SK-N-SH (cell line): Measurements from ENCODE around the gene ETV6. TPM values are rescaled to one million over a fixed set of nuclear protein-coding genes. Genes with fewer than 3 reads are reported as not detected.

ENCODE experiments used
- CTCF ChIA-PET: fragments of 300-600, 350-600 bp; formaldehyde crosslinking; extraction: SDS; loops from one replicate; lab custom pipeline; 2021; lab: Yijun Ruan, JAX
- POLR2A ChIA-PET: fragments of 350-600 bp; sonication (Branson Sonifier 250); formaldehyde crosslinking; extraction: SDS; loops from one replicate; lab custom pipeline; 2020; ENCODE audit warnings: antibody characterized with exemption, inconsistent platforms; lab: Yijun Ruan, JAX
- DNase-seq: peaks from one replicate; pipeline ENCODE4 v3.0.0; 2012
- H2AFZ ChIP-seq: fragments of 200-600 bp; sonication (generic); 2 replicates; pipeline ENCODE4 v1.8.1; 2016; ENCODE audit warnings: antibody characterized with exemption, mild to moderate bottlenecking, low read depth
- H3F3A ChIP-seq: fragments of 200-600 bp; sonication (generic); replicated peaks from 2 replicates; pipeline ENCODE3; 2016; ENCODE audit warnings: antibody characterized with exemption, mild to moderate bottlenecking; ENCODE audit not compliant: insufficient read depth
- H3K27ac ChIP-seq, 2 experiments: fragments of 200-500 bp in 1 of 2; fragments of 200-600 bp in 1 of 2; sonication (Bioruptor generic) in 1 of 2; sonication (generic), shearing (Covaris generic) in 1 of 2; 2 replicates each; pipeline versions ENCODE4 v1.5.1 to v1.6.1; 2014 to 2016; ENCODE audit warnings: low read depth in 2 of 2, inconsistent platforms in 1 of 2, low read length in 1 of 2, mild to moderate bottlenecking in 1 of 2, mixed read lengths in 1 of 2
- H3K27me3 ChIP-seq: fragments of 200-600 bp; sonication (generic), shearing (Covaris generic); 2 replicates; pipeline ENCODE4 v1.6.1; 2016; ENCODE audit warnings: mixed run types; ENCODE audit not compliant: insufficient read depth
- H3K36me3 ChIP-seq, 2 experiments: fragments of 200-500 bp in 1 of 2; fragments of 200-600 bp in 1 of 2; sonication (Bioruptor generic) in 1 of 2; sonication (generic) in 1 of 2; replicated peaks in 1 of 2; 2 replicates each; pipeline versions ENCODE3 to v1.5.1; 2014 to 2016; ENCODE audit warnings: low read length in 1 of 2, mild to moderate bottlenecking in 1 of 2; ENCODE audit not compliant: insufficient read depth in 2 of 2, control insufficient read depth in 1 of 2
- H3K4me1 ChIP-seq, 2 experiments: fragments of 200-500 bp in 1 of 2; fragments of 200-600 bp in 1 of 2; sonication (Bioruptor generic) in 1 of 2; sonication (generic), shearing (Covaris generic) in 1 of 2; 2 replicates each; pipeline versions ENCODE4 v1.5.1 to v1.6.1; 2014 to 2016; ENCODE audit warnings: low read depth in 1 of 2, low read length in 1 of 2, mixed run types in 1 of 2; ENCODE audit not compliant: insufficient read depth in 2 of 2, control insufficient read depth in 1 of 2
- H3K4me2 ChIP-seq: fragments of 200-600 bp; sonication (generic), shearing (Covaris generic); 2 replicates; pipeline ENCODE4 v1.6.1; 2017; ENCODE audit warnings: mixed run types
- H3K4me3 ChIP-seq, 2 experiments: fragments of 200-500 bp in 1 of 2; fragments of 200-600 bp in 1 of 2; sonication (Bioruptor generic) in 1 of 2; sonication (generic), shearing (Covaris generic) in 1 of 2; 2 replicates each; pipeline versions ENCODE4 v1.5.1 to v1.8.1; 2014 to 2016; ENCODE audit warnings: low read depth in 2 of 2, inconsistent platforms in 1 of 2, low read length in 1 of 2, mild to moderate bottlenecking in 1 of 2, mixed read lengths in 1 of 2, moderate library complexity in 1 of 2
- H3K79me2 ChIP-seq: fragments of 200-600 bp; sonication (generic); 2 replicates; pipeline ENCODE4 v1.8.1; 2017; ENCODE audit warnings: mild to moderate bottlenecking; ENCODE audit not compliant: insufficient read depth
- H3K9ac ChIP-seq: fragments of 200-600 bp; sonication (generic); 2 replicates; pipeline ENCODE4 v1.6.1; 2017; ENCODE audit warnings: mixed run types
- H3K9me2 ChIP-seq: fragments of 200-600 bp; sonication (generic); 2 replicates; pipeline ENCODE4 v1.6.1; 2017; ENCODE audit warnings: mixed run types
- H3K9me3 ChIP-seq: fragments of 200-600 bp; sonication (generic); 2 replicates; pipeline ENCODE4 v1.6.1; 2017; ENCODE audit warnings: mixed run types, mild to moderate bottlenecking, moderate library complexity
- H4K20me1 ChIP-seq: fragments of 200-600 bp; sonication (generic); 2 replicates; pipeline ENCODE4 v1.6.1; 2017; ENCODE audit warnings: mild to moderate bottlenecking, mixed run types; ENCODE audit not compliant: insufficient read depth
- ELF1 ChIP-seq: IDR thresholded peaks from 2 replicates; pipeline ENCODE4 v1.4.0; 2012
- EP300 ChIP-seq, 2 experiments: IDR thresholded peaks; 2 replicates each; pipeline versions ENCODE4 v1.4.0 to v1.6.1; 2012; ENCODE audit warnings: borderline replicate concordance in 1 of 2, low read depth in 1 of 2, low read length in 1 of 2
- FOXM1 ChIP-seq: IDR thresholded peaks from 2 replicates; pipeline ENCODE4 v1.4.0; 2012; ENCODE audit warnings: low read depth, mild to moderate bottlenecking
- GATA2 ChIP-seq: sonication (generic); formaldehyde crosslinking; IDR thresholded peaks from 2 replicates; pipeline ENCODE4 v1.5.0; 2020; ENCODE audit warnings: mild to moderate bottlenecking, missing genetic modification reagents
- JUND ChIP-seq: IDR thresholded peaks from 2 replicates; pipeline ENCODE4 v1.4.0; 2012
- MEF2A ChIP-seq: IDR thresholded peaks from 2 replicates; pipeline ENCODE4 v1.4.0; 2012; ENCODE audit warnings: low read depth, borderline replicate concordance
- MXI1 ChIP-seq: IDR thresholded peaks from 2 replicates; pipeline ENCODE4 v1.6.1; 2012; ENCODE audit warnings: mild to moderate bottlenecking, low read depth, low read length, improper control_type of control experiment
- NRF1 ChIP-seq: IDR thresholded peaks from 2 replicates; pipeline ENCODE4 v1.6.1; 2012; ENCODE audit warnings: low read depth, mild to moderate bottlenecking, low read length
- POLR2AphosphoS5 ChIP-seq: IDR thresholded peaks from 2 replicates; pipeline ENCODE4 v1.6.1; 2012; ENCODE audit warnings: low read depth, low read length
- RAD21 ChIP-seq: IDR thresholded peaks from 2 replicates; pipeline ENCODE4 v1.6.1; 2012; ENCODE audit warnings: mild to moderate bottlenecking, low read length
- RCOR1 ChIP-seq: fragments of 150-350 bp; IDR thresholded peaks from 2 replicates; pipeline ENCODE4 v1.6.1; 2017; ENCODE audit warnings: antibody characterized with exemption, low read length
- RFX5 ChIP-seq: IDR thresholded peaks from 2 replicates; pipeline ENCODE4 v1.6.1; 2012; ENCODE audit warnings: mild to moderate bottlenecking, improper control_type of control experiment, low read length
- SMC3 ChIP-seq: IDR thresholded peaks from 2 replicates; pipeline ENCODE4 v1.6.1; 2012; ENCODE audit warnings: low read depth, low read length, improper control_type of control experiment
- TAF1 ChIP-seq: IDR thresholded peaks from 2 replicates; pipeline ENCODE4 v1.6.1; 2012; ENCODE audit warnings: low read depth, mild to moderate bottlenecking, low read length, moderate library complexity, borderline replicate concordance
- TCF12 ChIP-seq: IDR thresholded peaks from 2 replicates; pipeline ENCODE4 v1.4.0; 2012
- TEAD4 ChIP-seq: IDR thresholded peaks from 2 replicates; pipeline ENCODE4 v1.4.0; 2012; ENCODE audit warnings: mild to moderate bottlenecking, borderline replicate concordance; ENCODE audit not compliant: insufficient read depth
- WGBS: methylation state at CpG from one replicate; pipeline ENCODE4 v1.1.6; 2017; ENCODE audit warnings: low lambda C conversion rate; 5-methylcytosine and 5-hydroxymethylcytosine counted together
- polyA plus RNA-seq, 3 experiments: library from polyadenylated mRNA; depleted of rRNA; stranded (reverse); fragments of >200 nt; gene quantifications; 2 replicates each; pipeline ENCODE4 v1.2.3, GENCODE V29; 2012
- TF ChIP-seq, protein P1 (sequence below): IDR thresholded peaks from 2 replicates; pipeline ENCODE4 v1.4.0; 2012; ENCODE audit warnings: low read depth, borderline replicate concordance
- TF ChIP-seq, protein P2 (sequence below): IDR thresholded peaks from 2 replicates; pipeline ENCODE4; 2012
- TF ChIP-seq, protein P3 (sequence below): IDR thresholded peaks from 2 replicates; pipeline ENCODE4 v1.4.0; 2012; ENCODE audit warnings: low read depth, borderline replicate concordance
- TF ChIP-seq, protein P4 (sequence below): fragments of 200-600 bp; sonication (generic); IDR thresholded peaks from 2 replicates; pipeline ENCODE4 v1.6.1; 2017; ENCODE audit warnings: antibody characterized with exemption, mild to moderate bottlenecking, moderate library complexity
- TF ChIP-seq, protein P5 (sequence below): fragments of 150-350 bp; IDR thresholded peaks from 2 replicates; pipeline ENCODE4 v1.6.1; 2016; ENCODE audit warnings: mild to moderate bottlenecking, low read depth, low read length
- TF ChIP-seq, protein P6 (sequence below): IDR thresholded peaks from 2 replicates; pipeline ENCODE4 v1.6.1; 2012; ENCODE audit warnings: mild to moderate bottlenecking, low read depth, low read length, moderate library complexity

ETV6 gene
- polyA plus RNA-seq, 1 of the 3 experiments (the other 2 are of a cell fraction), result 4.0 TPM

DNA sequence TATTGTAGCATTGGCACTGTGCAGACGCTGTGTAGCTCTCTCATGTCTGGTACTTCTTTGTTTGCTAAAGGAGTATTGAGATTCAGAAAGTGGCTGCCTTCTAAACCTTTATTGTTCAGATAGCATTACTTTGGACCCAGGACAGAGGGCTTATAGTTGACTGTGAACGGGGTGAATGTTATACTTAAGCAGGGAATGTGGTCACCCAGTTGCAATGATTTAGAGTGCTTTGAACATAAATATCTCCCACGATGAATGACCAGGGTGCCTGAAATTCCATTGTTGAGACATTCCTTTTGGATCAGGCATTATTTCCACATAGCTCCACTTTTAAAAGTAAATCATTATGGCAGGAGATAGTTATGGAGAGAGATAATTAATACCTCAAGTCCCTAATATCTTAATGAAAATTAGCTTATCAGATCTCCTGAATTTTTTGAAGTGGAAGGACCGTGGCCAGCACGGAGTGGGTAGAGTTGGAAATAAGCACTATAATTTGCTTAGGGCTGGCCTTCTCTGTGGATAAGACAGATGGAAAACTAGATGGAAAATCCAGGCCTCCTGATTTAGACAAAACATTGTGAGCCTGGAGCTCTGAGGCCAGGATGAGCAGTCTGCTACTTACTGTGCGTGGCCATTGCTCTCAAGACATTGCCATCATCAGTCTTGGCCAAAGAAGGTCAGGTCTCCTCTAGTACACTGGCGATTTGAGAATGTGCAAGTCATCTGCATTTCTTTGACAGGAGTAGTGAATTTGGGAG is 114.5 kb downstream of the ETV6 start:
- H3K9ac ChIP-seq, result peak overlapping the region; percentile 38; the same call in 1 of the 2 replicates
- TF ChIP-seq TCF12 (peak; percentile 38; the same call in 1 of the 2 replicates), RAD21 (no peak), POLR2AphosphoS5 (no peak), MXI1 (no peak), JUND (peak; percentile 46; the same call in 1 of the 2 replicates), TAF1 (no peak), TEAD4 (peak; percentile 47; the same call in 1 of the 2 replicates), SMC3 (no peak), ELF1 (no peak), RFX5 (no peak), EP300 (IDR thresholded peaks at IDR 0.05; ENCODE audit: borderline replicate concordance in 1 of 2, low read depth in 1 of 2, low read length in 1 of 2) (peak in 1 of 2 experiments; percentile 81; a peak in 2 of 4 replicates), RCOR1 (no peak), MEF2A (no peak), NRF1 (no peak), FOXM1 (0 out of 2 replicates have a peak, but pooled peaks have one; percentile 36), GATA2 (CRISPR knock-in tag) (no peak)
- TF ChIP-seq, protein P1, sequence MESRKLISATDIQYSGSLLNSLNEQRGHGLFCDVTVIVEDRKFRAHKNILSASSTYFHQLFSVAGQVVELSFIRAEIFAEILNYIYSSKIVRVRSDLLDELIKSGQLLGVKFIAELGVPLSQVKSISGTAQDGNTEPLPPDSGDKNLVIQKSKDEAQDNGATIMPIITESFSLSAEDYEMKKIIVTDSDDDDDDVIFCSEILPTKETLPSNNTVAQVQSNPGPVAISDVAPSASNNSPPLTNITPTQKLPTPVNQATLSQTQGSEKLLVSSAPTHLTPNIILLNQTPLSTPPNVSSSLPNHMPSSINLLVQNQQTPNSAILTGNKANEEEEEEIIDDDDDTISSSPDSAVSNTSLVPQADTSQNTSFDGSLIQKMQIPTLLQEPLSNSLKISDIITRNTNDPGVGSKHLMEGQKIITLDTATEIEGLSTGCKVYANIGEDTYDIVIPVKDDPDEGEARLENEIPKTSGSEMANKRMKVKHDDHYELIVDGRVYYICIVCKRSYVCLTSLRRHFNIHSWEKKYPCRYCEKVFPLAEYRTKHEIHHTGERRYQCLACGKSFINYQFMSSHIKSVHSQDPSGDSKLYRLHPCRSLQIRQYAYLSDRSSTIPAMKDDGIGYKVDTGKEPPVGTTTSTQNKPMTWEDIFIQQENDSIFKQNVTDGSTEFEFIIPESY, result no peak
- TF ChIP-seq, protein P2, sequence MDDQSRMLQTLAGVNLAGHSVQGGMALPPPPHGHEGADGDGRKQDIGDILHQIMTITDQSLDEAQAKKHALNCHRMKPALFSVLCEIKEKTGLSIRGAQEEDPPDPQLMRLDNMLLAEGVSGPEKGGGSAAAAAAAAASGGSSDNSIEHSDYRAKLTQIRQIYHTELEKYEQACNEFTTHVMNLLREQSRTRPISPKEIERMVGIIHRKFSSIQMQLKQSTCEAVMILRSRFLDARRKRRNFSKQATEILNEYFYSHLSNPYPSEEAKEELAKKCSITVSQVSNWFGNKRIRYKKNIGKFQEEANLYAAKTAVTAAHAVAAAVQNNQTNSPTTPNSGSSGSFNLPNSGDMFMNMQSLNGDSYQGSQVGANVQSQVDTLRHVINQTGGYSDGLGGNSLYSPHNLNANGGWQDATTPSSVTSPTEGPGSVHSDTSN, result peak; percentile 87
- TF ChIP-seq, protein P3, sequence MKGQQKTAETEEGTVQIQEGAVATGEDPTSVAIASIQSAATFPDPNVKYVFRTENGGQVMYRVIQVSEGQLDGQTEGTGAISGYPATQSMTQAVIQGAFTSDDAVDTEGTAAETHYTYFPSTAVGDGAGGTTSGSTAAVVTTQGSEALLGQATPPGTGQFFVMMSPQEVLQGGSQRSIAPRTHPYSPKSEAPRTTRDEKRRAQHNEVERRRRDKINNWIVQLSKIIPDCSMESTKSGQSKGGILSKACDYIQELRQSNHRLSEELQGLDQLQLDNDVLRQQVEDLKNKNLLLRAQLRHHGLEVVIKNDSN, result no peak
- TF ChIP-seq, protein P4, sequence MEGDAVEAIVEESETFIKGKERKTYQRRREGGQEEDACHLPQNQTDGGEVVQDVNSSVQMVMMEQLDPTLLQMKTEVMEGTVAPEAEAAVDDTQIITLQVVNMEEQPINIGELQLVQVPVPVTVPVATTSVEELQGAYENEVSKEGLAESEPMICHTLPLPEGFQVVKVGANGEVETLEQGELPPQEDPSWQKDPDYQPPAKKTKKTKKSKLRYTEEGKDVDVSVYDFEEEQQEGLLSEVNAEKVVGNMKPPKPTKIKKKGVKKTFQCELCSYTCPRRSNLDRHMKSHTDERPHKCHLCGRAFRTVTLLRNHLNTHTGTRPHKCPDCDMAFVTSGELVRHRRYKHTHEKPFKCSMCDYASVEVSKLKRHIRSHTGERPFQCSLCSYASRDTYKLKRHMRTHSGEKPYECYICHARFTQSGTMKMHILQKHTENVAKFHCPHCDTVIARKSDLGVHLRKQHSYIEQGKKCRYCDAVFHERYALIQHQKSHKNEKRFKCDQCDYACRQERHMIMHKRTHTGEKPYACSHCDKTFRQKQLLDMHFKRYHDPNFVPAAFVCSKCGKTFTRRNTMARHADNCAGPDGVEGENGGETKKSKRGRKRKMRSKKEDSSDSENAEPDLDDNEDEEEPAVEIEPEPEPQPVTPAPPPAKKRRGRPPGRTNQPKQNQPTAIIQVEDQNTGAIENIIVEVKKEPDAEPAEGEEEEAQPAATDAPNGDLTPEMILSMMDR, result no peak
- TF ChIP-seq, protein P5, sequence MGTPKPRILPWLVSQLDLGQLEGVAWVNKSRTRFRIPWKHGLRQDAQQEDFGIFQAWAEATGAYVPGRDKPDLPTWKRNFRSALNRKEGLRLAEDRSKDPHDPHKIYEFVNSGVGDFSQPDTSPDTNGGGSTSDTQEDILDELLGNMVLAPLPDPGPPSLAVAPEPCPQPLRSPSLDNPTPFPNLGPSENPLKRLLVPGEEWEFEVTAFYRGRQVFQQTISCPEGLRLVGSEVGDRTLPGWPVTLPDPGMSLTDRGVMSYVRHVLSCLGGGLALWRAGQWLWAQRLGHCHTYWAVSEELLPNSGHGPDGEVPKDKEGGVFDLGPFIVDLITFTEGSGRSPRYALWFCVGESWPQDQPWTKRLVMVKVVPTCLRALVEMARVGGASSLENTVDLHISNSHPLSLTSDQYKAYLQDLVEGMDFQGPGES, result no peak
- TF ChIP-seq, protein P6, sequence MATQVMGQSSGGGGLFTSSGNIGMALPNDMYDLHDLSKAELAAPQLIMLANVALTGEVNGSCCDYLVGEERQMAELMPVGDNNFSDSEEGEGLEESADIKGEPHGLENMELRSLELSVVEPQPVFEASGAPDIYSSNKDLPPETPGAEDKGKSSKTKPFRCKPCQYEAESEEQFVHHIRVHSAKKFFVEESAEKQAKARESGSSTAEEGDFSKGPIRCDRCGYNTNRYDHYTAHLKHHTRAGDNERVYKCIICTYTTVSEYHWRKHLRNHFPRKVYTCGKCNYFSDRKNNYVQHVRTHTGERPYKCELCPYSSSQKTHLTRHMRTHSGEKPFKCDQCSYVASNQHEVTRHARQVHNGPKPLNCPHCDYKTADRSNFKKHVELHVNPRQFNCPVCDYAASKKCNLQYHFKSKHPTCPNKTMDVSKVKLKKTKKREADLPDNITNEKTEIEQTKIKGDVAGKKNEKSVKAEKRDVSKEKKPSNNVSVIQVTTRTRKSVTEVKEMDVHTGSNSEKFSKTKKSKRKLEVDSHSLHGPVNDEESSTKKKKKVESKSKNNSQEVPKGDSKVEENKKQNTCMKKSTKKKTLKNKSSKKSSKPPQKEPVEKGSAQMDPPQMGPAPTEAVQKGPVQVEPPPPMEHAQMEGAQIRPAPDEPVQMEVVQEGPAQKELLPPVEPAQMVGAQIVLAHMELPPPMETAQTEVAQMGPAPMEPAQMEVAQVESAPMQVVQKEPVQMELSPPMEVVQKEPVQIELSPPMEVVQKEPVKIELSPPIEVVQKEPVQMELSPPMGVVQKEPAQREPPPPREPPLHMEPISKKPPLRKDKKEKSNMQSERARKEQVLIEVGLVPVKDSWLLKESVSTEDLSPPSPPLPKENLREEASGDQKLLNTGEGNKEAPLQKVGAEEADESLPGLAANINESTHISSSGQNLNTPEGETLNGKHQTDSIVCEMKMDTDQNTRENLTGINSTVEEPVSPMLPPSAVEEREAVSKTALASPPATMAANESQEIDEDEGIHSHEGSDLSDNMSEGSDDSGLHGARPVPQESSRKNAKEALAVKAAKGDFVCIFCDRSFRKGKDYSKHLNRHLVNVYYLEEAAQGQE, result no peak

More for the DNA sequence above, 114.5 kb downstream of the ETV6 start:
- ChIA-PET POLR2A (interaction anchor here (1.4 kb wide), 1 partner anchor 115 kb away, joined by 3 read pairs; no protein-coding TSS in a partner anchor), CTCF (interaction anchor here (0.9 kb wide), 1 partner anchor 10 kb away, joined by 3 read pairs; no protein-coding TSS in a partner anchor)
- WGBS, result 64% methylated on average over 7 of the region's 7 CpGs
- Histone ChIP-seq H3K36me3 (peaks cover 0 to 5% of the 10 kb centered on the region in 2 experiments), H3K27ac (peak overlapping the region; percentile 76 to 89), H3K9me2 (no peaks in the 10 kb centered on the region), H3K4me2 (peak overlapping the region; percentile 37), H3K79me2 (peaks cover 45% of the 10 kb centered on the region), H3K4me3 (no peak overlapping the region), H3F3A (peaks cover 20% of the 10 kb centered on the region), H4K20me1 (no peaks in the 10 kb centered on the region), H2AFZ (no peak overlapping the region), H3K27me3 (no peaks in the 10 kb centered on the region), H3K4me1 (peaks cover 24 to 50% of the 10 kb centered on the region in 2 experiments), H3K9me3 (no peaks in the 10 kb centered on the region)
- DNase-seq, result no peak
